ENCODE data around the gene CAMK1G.

DNA sequence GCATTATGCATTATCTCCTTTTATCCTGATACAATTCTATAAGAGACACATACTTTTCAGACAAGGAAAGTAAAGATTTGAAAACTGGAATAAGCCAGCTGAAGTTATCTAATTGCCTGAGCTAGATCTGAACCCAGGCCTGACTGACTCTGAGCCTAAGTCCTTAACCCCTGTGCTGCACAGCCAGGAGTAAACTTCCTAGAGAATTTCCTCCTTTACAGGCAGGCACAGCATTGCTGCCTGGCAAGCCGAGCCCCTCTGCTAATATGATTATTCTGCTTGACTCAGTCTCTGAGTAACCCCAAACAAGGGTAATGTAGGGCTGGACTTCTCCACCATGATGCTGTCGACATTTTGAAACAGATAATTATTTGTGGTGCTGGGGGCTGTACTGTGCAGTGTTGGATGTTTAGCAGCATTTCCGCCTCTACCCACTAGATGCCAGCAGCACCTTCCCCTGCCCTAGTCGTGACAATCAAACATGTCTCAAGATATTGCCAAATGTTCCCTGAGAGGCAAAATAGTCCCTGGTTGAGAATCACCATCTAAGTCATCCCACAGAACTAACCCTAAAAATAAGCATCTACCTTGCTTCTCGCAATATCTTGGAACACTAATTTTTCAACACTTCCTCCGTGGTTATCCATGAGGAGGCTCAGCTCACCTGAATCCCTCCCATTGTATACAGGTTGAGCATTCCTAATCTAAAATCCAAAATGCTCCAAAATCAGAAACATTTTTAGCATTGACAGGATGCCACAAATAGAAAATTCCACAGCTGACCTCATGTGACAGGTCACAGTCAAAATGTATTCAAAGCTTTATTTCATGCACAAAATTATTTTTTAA, 18.5 kb downstream of the CAMK1G start:
- TF ChIP-seq, protein P1, sequence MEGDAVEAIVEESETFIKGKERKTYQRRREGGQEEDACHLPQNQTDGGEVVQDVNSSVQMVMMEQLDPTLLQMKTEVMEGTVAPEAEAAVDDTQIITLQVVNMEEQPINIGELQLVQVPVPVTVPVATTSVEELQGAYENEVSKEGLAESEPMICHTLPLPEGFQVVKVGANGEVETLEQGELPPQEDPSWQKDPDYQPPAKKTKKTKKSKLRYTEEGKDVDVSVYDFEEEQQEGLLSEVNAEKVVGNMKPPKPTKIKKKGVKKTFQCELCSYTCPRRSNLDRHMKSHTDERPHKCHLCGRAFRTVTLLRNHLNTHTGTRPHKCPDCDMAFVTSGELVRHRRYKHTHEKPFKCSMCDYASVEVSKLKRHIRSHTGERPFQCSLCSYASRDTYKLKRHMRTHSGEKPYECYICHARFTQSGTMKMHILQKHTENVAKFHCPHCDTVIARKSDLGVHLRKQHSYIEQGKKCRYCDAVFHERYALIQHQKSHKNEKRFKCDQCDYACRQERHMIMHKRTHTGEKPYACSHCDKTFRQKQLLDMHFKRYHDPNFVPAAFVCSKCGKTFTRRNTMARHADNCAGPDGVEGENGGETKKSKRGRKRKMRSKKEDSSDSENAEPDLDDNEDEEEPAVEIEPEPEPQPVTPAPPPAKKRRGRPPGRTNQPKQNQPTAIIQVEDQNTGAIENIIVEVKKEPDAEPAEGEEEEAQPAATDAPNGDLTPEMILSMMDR (IDR thresholded peaks at IDR 0.05) = peak; percentile 55 to 68 (median 62)
- TF ChIP-seq POLR2A (IDR thresholded peaks at IDR 0.05) (no peak), EP300 (IDR thresholded peaks at IDR 0.05) (no peak)

Data from ovary (tissue), 3 donors.